Limb (tissue), 2 donors: ENCODE measurements around the gene LMX1A.

Source experiments
- DNase-seq, 2 donors: peaks; one replicate each; pipeline ENCODE4 v3.0.0-alpha.2; 2016; ENCODE audit errors: extremely low spot score in 2 of 2

LMX1A gene

GRCh38 chr1:165169028-165169427, 187.5 kb downstream of the LMX1A start:
- DNase-seq = no peak

GRCh38 chr1:165168467-165168866, 188.0 kb downstream of the LMX1A start:
- no peak for DNase-seq

- peak; percentile 58 to 61 for DNase-seq
These were observed 193.8 kb downstream of the LMX1A start for GRCh38 chr1:165162671-165163241.

GRCh38 chr1:165161130-165161529, 195.4 kb downstream of the LMX1A start:
- no peak for DNase-seq

- DNase-seq = no peak
These were observed 203.3 kb downstream of the LMX1A start for GRCh38 chr1:165153182-165153581.

- DNase-seq = peak in 1 of 2 donors; percentile 30
These were observed 203.8 kb downstream of the LMX1A start for GRCh38 chr1:165152727-165153126.

- DNase-seq = no peak
These were observed 204.4 kb downstream of the LMX1A start for GRCh38 chr1:165152109-165152508.
